HG02938 (cell line): Measurements from ENCODE around the gene ST8SIA5.

ENCODE experiments used
- ATAC-seq: cut with Tn5 transposase; IDR thresholded peaks from one replicate; pipeline ENCODE4 v1.9.1; 2021; ENCODE audit warnings: mild to moderate bottlenecking, moderate library complexity; ENCODE audit not compliant: unreplicated experiment

ST8SIA5 gene

DNA sequence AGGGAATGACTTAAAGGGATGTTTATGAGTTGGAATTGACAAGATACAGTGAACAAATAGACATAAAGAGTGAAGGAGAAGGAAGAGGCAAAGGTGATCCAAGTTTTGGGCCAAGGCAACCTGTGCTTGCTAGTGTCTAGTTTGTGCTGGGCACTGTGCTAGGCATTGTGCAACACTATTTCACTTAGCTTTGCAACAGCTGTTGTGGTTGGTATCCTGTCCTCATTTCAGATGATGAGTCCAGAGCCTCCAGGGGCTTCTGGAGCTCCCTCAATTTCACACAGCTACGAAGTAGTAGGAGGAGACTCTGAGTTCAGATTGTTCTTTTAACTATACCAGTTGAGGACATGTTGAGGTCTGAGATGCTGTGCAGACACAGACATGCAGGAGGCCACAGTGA, 81.7 kb downstream of the ST8SIA5 start:
- ATAC-seq: no peak

DNA sequence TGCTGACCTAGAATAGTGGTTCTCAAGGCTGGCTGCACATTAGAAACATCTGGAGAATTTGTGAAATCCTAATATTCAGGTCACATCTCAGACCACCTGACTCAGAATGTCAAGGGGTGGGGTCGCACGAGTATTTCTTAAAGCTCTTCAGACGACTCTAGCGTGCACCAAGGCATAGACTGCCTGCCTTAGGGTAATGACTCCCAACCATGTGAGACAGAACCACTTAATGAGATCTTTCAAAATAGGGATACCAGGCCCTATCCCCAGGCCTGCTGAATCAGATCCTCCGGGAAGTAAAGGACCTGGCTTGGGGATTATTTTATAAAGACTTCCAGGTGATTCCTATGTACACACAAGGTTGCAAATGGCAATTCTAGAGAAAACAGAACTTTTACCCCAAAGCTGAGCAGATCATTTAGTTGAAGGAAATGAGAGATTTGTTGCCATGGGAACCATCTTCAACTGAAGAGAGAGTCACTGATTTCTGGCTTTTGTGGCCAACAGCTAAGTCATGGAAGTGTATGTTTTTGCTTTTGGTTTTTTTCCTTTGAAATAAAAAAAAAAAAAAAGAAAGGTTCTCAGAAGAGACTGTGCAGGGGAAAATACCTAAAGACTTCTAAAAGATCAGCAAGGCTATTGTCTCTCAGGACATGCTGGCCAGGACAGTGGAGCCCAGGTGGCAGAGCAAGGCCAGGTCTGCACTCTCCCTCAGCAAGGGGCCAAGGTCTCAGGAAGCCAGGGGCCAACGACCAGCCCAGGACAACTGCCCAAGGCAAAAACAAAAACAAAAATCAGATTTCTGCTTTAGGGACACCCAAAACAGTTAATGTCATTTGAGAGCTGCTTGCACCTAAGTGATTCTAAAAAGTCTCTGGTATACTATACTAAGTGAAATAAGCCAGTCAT, 84.5 kb downstream of the ST8SIA5 start:
- no peak for ATAC-seq

DNA sequence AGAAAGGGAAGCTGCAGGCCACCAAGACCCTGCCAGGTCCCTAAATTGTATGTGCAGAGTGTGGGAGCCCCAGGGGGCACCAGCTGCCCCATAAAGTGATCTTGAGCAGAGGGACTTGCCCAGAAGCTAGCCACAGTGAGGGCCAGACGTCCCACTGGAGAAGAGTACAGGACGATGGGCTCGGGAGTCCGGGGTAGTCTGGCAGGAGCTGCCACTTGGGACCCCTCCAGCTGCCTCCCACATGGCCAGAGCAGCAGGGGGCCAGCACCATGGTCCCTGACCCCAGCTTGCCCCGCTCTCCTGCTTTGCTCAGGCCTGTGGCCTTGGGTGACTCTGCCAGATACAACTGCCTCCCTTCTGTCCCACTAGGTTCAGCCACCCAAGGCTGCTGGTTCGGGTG, 88.2 kb downstream of the ST8SIA5 start:
- no peak for ATAC-seq

DNA sequence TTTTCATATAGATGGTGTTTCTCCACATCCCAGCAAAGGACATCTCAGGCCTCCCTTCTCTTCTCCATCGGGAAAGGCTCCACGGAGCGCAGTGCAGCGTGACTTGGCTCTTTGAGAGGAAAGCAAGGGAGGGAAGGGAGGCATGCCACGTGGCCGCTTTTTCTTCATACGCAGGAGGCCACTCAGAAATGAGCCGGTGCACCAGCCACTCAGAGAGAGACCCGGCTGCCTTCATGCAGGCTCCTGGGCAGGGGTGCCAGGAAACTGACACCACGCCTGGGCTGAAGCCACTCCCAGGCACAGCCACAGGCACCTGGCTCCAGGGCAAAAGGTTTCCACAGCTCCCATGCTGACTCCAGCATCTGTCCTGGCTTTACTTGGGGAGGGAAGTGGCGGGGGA, 88.7 kb downstream of the ST8SIA5 start:
- no peak for ATAC-seq

DNA sequence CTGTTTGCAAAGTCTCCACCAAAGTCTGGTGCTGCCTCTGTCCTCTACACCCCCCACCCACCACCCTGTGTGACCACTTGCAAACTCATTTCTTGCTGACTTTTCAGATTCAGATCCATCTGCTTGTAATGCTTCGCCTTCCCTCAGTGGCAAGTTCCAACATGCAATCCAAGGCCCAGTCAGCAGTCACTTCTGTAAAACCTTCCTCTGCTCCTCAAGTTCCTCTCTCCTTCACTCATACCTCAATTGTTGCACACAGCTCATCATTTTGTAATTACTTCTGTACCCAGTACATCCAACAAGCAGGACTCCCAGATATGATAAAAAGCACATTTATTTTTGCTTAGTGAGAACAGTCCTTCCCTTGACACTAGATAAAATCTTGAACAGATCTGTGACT, 93.3 kb downstream of the ST8SIA5 start:
- ATAC-seq: no peak

DNA sequence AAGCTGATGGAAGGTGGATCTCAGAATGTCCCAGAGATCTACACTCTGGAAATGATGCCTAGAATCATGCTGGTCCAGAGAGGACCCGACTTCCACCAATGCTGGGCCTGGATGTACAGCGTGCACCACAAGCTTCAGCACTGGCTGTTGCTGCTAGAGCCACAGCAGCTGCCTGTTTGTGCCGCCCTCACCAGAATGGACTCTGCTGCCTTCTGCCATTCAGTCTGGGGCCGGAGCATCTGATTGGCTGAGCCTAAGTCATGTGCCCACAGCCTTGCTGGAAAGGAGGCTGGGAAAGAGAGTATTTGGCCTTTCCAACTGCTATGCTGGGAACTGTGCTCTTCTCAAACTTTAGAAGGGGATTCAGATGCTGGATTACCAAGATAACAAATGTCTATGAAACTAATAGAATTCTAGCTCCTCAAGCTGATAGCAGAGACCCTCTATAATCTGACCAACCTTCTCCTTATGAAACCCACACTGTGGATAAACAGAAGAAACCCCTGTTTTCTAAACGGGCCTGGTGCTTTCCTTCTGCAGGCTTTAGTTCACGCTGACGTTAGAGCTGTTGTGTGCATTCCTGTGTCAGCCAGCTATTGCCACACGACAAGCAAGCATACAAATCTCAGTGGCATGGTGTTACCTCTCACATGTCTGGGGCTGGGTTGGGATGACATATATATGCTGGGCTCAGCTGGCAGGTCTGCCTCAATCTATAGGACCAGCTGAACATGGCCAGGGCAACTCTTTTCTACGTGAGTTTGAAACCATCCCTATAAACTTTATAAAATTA, 95.7 kb downstream of the ST8SIA5 start:
- no peak for ATAC-seq

DNA sequence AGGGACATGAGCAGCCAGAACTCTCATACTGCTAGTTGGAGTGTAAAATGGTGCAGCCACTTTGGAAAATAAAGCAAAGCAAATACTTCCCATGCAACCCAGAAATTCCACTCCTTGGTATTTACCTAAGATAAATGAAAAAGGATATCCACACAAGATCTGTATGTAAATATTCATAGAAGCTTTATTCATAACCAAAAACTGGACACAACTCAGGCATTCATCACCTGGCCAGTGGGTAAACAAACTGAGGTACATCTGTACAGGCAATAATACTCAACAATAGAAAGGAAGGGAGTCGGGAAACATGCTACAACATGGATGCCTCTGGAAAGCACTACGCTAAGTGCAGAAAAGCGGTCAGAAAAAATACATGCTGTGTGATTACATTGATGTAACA, 97.4 kb downstream of the ST8SIA5 start:
- ATAC-seq: no peak

DNA sequence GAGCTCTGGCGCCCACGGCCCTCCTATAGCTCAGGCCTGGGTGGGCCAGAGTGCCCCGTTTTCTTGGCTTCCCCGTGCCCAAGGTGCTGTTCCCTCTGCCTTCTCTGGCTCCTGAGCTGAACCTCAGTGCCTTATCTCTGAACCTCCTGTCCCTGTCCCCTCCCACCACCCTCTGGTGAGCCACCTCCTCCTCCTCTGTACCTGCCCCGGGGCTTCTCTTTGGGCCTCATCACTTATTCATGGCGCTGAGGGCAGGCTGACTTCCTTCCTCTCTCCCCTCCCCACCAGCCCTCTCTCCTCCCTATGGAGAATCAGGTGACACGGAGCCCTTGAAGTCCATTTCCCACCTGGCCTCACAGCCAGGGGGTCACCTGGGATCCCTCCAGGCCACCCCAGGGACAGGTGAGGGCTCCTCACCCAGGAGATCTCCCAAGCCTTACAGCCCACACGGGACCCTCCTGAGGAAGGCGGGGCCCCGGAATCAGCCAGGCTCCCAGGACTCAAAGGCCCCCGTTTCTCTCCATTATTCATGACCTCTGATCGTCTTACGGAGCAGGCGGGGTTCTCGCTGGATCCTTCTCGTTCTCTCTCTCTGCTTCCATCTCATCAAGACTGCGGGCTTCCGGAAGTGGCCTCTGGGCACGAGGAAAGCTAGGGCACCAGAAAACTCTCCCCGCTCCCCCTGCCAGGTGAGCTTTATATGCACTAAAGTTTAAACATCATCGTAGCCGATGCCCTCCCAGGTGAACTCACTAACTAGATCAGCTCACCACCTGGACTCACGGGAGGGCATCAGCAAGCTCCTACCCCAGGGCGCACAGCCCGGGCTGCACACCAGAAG, 99.5 kb downstream of the ST8SIA5 start, which contains the start of gene LOXHD1:
LOXHD1 (minus strand) TSS at position 106 of the 841 bp plus-strand sequence. CDS start 187 bp downstream, outside the sequence.
- ATAC-seq: no peak

DNA sequence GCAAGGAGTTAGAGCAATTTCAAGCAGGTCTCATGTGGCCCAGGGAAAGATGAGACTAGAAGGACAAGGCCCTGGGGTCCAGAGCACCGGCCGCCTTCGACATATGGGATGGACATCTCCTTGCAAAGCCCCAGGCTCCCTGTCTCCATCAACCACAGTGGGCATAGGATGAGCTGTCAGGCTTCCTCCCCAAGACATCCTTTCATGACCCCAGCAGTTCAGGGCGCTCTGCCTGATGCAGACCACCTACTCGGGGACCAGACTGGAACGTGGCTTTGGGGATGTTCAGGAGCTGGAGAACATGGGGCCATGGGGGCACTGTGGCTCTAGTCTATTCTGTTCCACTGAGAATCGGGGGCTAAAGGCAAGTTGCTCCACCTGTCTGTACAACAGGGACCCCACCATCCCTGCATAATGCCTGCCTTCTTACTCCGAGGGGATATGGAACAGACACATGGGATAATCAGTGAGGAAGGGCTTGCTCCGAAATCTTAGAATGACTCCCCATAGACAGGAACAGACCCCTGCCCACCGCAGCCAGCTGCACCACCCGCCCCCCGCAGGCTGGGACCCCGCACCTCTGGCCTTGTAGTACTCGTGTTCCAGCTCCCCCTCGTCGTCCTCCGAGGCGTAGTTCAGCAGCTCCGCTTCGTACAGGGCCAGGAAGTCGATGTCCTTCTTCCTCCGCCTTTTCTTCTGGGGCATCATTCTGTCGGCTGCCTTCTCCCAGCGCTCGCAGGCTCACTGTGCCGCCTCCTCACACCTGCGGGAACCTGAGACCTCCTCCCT, 100.3 kb downstream of the ST8SIA5 start:
- no peak for ATAC-seq

DNA sequence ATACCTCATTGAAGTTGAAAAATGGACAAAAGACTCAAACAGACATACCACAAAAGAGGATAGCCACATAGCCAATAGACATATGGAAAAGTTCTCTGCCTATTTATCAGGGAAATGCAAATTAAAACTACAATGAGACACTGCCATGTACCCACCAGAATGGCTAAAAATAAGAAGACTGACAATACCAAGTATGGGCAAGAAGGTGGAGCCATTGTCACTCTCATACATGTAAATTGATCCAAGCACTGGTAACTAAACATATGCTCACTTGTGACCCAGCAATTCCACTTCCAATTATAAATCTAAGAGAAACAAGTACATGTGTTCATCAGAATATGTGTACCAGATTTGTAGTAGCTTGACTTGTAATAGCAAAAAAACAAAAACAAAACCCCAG, 104.5 kb downstream of the ST8SIA5 start:
- ATAC-seq: no peak

DNA sequence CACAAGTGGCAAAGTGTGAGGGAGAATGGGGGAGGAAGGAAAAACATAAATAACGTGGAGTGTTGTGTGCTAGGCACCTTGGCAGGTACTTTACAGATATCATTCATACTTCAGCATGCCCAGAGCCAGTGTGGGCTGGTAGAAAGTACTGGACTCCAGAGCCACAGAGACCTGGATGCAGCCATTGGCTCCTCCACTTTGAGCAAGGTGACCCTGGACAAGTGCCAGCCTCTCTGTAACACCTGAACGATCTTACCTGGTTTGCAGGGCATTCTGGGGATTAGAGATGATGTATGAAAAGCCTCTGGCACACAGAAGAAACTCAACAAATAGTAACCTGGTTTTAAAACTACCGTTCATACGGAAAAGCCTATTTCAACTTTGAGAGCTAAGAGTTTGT, 106.2 kb downstream of the ST8SIA5 start:
- ATAC-seq: no peak

DNA sequence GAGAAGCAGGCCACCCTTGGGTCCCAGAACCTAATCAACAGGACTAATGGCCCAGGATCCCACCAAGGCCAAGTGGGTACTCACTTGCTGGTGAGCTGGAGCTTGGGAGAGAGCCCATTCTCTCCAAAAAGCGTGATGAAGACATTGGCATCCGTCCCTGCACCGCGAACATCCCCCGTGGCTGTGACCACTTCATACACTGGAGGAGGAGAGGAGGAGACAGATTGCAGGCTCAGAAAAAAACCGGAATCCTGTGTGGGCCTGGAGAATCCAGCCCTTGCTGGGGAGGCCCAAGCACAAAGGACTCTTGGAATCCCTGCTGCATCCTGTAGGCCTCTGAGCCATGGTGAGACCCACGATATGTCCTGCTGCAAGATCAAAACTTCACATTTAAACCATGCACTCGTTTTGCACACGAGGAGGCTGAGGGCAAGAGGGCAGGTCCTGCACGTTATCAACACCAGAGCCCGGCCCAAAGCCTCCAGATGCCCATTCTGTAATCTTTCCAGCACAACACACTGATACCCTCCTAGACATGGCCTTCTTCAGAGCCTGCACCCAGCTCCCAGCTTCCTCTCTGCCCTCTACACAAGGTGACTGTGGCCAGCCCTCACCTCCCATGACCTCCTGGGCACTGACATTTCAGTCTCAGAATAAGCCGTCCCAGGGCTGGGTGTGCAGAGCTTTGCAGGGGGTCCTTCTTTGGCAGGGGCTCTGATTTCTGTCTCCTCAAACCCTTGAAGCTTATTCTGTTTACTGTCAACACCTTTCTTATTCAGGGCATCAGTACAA, 107.6 kb downstream of the ST8SIA5 start:
- ATAC-seq: no peak

DNA sequence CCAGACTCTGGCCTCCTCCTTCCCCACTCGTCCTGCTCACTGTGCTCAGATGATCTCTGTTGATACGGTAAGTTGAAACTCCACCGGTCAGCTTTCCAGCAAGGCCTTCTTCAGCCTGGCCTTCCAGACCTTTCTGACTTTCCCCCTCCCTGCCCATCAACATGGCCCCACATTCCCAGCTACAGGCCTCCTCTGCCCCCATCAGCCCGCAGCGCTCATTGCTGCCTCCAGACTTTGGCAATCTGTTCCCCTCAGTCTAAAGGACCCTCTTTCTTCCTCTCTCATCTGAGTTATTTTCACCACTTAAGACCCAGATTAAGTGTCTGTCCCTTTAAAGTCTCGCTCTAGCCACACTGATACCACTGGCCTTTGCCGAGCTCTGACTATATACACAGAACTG, 110.4 kb downstream of the ST8SIA5 start:
- no peak for ATAC-seq

DNA sequence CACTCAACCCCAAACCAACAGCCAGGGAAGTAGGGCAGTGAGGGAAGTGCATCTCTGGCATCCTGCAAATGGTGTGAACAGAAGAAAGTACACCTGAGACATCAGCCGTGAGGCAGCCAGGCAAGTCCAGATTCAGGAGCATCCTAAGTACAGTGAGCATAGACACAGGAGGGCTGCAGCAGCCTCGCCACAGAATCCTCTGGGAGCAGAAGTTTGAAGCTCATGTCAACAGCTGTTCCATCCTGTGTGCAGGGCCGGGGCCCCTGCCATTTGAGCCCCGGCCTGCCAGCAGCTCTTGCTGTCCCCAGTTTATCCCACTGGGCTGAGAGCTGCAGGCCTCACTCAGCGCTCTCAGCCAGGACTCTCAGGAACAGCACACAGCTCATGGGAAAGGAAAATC, 114.3 kb downstream of the ST8SIA5 start:
- no peak for ATAC-seq

DNA sequence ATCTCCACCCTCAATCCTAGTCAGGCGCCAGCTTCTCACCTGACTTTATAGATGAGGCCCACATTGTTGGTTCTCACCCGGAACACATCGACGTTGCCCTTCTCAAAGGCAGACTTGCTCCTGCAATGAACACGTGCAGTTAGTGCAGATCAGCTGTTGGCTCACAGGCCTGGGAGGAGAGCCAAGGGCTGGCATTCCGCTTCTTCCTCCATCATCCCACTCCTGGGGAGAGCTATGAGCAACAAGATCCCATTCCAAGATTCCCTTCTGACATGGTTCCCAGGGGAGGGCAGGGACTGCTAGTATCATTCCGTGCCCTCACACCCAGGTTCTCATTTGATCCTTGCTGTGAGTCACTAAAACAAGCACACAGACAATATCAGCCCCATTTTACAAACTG, 114.9 kb downstream of the ST8SIA5 start:
- ATAC-seq: no peak

DNA sequence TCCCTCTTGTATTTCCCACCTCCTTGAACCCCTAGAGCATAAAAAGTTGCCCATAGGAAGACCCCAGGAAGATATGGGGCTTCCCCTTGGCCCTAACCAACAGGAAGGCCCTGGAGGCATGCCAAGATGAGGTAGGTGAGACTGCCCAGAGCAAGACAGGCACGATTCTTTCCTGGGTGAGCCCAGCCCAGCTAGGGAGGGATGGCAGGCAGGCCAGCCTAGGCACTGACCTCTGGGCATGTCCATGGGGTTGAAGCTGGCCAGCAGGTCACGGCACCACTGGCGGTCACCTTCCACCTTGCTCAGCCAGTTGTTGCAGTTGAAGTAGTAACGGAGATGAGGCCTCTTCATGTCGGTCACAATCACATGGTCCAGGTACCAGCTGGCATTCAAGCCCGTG, 117.5 kb downstream of the ST8SIA5 start:
- ATAC-seq: no peak

DNA sequence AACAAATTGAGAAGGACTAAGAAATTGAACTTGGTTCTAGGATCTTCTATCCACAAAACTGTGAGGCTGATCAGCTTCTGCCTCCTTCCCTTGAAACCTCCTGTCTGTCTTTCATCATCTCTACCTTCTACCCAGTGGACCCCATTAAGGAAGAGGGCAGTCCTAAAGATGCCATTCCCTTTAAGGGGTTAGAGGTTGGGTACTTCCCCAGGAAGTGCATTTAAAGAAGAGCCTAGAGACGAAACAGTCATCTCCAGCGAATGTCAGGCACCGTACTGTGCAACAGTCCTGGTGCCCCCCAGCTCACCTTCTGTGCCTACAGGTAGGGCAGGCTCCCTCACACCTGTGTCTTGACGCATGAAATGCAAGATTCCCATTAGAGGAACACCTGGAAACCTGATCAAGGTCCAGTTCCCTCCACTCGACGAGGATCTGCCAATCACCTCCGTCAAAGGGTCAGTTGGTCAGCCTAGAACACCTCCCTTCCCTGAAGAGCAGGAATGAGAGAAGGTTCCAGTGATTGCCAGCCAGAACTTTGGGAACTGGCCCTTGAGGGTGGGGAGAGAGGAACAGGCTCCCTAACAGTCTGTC, 120.7 kb downstream of the ST8SIA5 start:
- no peak for ATAC-seq

DNA sequence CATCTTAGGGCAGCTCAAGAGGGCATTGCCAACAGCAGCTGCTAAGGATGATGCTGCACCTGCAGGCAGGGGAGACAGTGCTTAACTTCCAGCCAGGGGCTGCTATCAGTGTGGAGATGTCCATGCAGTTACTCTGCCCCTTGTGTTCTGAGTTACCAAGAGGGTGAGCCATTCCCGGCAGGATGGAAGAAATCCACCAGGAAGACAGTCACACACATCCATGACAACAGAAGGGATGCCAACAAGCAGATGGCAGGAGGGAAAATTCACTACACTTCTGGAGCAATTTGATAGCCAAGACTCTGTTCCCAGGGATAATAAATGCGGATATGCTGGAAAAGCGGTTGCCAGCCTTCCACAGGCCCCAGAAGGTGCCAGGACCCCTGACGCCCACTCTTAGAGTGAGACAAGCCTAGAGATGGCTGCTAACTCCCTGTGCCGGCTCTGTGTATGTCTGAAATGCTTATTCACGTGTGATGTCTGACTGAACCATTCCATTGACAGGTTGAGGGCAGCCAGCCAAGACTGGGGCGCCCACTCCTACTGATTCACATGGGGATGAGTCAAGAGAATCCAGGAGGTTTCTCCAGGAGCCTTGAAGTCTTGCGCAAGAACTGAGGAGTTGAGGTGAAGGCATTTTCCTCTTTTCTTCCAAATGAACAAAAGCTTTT, 124.3 kb downstream of the ST8SIA5 start:
- no peak for ATAC-seq

DNA sequence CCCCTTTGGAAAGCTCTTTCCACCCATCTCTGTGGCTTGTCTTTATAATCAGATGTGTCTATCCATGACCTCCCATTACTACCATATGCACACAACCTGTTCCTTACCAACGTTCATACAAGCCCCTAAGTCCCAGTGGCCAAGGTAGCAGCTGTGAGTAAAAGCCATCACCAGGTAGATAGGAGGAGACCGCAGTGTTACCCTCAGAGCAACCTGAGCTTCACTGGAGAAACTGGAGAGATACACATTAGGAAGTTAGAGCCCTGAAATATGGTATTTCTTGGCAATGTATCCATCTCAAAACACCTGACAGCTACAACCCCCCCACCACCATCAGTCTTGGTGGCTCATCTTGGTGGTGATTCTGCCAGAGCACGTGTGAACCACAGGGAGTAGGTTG, 125.9 kb downstream of the ST8SIA5 start:
- ATAC-seq: no peak
